HG03469 (cell line): Measurements from ENCODE around the gene IQCE.
A peak's percentile ranks its signal among the peaks of the same experiment; 100 is the strongest.
"Not testable (repeated sequence)": the region's sequence is repeated elsewhere in the genome, so short reads cannot be mapped to it uniquely, and the experiment has no call there.

Source experiments
- ATAC-seq: cut with Tn5 transposase; IDR thresholded peaks from one replicate; pipeline ENCODE4 v1.9.1; 2021; ENCODE audit warnings: mild to moderate bottlenecking, moderate library complexity, moderate number of reproducible peaks; ENCODE audit not compliant: unreplicated experiment

Gene IQCE

DNA sequence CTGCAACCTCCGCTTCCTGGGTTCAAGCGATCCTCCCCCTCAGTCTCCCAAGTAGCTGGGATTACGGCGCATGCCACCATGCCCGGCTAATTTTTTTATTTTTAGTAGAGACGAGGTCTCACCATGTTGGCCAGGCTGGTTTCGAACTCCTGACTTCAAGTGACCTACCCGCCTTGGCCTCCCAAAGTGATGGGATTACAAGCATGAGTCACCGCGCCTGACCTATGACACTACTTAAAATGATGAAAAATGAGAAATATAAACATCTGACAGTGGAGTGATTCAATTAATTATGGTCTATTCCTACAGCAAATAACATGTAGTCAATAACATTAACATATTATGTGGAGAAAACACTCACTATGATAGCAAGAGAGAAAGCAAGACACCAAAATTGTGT lies 5.7 kb upstream of the IQCE start:
- no peak for ATAC-seq

- ATAC-seq: no peak
Observed at GRCh38 chr7:2553831-2554581, 4.8 kb upstream of the IQCE start.

DNA sequence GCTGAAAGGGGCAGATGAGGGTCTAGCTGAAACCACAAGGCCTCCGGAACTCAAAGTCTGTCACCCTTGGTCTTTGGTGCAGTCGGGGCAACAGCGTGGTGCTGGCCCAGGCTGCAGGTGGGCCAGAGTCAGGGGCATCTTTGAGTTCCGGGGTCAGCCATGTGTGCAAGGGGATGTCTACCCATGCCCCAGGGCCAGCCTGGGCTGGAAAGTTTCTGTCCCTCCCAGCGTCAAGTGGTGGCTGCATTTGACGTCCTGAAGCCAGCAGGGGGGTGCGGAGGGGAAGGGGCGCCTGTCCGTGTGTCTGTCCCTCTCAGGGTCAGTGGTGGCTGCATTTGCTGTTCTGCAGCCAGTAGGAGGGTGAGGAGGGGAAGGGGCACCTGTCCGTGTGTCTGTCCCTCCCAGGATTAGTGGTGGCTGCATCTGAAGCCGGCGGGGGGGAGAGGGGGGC lies 4.1 kb upstream of the IQCE start:
- no peak for ATAC-seq

- peak; percentile 53 for ATAC-seq
Observed at GRCh38 chr7:2555121-2556052, 3.4 kb upstream of the IQCE start, which contains the start of gene BRAT1. Gene BRAT1, minus strand, starts transcription at chr7:2555524. Its CDS starts 1,093 bp downstream, at chr7:2554431.

DNA sequence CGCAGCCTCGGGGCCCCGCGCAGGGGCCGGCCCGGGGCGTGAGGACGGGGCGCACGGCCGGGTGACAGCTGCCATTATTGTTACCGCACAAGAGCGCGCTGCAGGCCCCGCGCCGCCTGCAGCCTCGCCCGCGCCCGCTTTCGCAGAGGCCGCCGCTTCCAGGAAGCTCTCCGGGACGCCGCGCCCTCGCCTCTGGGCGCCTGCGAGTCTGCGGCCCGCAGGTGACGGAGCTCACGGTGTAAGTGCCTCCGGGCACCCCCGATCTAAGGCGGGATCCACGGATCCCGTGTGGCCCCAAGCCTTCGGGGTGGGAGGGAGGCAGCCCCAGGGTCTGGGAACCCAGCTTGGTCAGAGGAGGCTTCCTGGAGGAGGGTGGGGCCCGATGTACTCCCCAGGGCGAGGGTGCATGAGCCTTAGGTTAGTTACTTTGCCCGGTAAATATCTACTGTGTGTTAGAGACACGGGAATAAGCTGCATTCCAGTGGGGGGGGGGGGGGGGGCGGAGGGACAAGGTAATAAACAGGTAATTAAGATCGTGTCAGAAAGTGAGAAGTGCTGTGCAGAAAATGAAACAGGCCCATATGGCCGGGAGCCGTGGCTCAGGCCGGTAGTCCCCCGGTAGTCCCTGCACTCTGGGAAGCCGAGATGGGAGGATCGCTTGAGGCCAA lies 638 bp downstream of the IQCE start:
- no peak for ATAC-seq

GRCh38 chr7:2563955-2564354 lies 5.2 kb downstream of the IQCE start:
- ATAC-seq: not testable (repeated sequence)

DNA sequence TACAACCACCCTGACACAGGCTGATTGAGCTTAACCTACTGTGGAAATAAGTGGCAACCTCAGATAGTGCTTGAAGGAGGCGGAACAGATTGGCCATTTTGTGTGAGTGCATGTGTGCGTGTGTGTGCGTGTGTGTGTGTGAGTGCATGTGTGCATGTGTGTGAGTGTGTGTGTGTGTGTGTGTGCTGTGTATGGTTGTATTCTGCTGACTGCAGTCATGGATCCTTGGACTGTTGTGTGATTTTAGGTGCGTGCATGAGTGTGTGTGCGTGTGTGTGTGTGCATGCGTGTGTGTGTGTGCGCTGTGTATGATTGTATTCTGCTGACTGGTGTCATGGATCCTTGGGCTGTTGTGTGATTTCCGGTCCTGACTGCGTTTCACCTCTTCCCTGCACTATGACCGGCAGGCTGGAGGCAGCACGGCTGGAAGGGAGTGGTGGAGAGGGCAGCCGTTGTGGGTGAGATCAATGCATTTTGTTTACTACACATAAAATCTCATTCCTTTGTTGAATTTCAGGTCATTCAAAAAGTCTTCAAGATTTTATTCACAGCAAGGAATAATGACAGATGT lies 6.3 kb downstream of the IQCE start:
- no peak for ATAC-seq

GRCh38 chr7:2566348-2566889 lies 7.6 kb downstream of the IQCE start:
- ATAC-seq: peak; percentile 21

DNA sequence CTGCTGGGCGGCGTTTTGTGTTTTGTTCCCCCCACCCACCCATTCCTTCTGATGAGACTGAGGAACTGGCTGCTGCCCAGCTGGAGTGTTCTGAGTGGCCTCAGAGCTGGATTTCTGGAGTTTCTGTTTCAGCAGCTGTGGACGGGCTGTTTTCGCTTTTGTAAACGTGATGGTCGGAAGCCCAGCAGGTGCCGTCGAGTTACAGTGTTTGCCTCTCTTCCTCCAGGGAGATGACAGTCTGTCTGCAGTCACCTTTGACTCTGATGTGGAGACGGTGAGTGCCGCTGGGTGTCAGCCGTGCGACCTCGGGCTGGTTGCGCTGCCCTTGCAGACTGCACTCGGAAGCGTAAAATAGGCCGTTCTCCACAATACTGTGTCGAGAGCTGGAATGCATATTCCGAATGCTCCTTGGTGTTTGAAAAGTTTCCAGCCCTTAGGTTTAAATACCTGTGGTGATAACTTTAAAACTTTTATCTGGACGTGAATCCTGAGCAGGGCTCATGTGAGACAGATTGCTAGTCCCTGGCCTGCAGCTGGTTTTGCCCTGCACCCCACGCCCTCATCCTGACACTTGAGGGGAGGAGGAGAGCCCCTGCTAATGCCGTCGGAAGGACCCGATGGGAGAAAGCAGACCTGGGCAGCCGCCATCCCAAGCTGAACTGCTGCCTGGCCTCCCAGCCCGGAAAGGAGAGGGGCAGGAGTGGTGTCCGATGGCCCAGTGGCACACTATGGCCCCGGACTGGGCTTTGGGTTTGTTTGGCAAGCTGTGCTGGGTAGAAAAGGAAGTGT lies 8.3 kb downstream of the IQCE start:
- peak; percentile 72 for ATAC-seq

DNA sequence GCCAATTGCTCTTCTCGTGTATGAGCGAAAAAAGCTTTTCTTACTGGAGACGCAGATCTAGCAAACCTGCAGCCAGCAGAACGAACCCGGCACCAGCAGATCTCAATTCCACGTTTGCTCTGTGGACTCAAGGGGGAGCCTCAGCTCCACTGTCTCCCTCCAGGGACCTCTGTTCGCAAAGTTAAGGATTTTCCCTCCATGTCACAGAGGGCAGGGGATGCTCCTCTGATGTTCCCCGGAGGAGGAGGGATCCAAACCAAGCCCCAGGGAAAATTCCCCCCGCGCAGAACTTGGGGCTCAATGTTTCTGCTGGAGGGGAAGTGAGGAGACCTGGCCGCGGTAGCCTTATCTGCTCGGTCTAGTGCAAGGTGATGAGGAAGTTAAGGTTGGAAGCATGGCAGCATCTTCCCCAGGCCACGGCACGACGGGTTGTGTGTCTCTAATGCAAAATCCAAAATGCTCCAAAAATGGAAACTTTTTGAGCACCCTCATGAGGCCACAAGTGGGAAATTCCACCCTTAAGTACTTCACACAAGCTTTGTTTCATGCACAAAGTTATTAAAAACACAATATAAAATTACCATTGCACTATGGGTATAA lies 9.0 kb downstream of the IQCE start:
- no peak for ATAC-seq

GRCh38 chr7:2568521-2569223 lies 9.9 kb downstream of the IQCE start:
- ATAC-seq: no peak

- no peak for ATAC-seq
Observed at GRCh38 chr7:2569421-2569820, 10.6 kb downstream of the IQCE start.

DNA sequence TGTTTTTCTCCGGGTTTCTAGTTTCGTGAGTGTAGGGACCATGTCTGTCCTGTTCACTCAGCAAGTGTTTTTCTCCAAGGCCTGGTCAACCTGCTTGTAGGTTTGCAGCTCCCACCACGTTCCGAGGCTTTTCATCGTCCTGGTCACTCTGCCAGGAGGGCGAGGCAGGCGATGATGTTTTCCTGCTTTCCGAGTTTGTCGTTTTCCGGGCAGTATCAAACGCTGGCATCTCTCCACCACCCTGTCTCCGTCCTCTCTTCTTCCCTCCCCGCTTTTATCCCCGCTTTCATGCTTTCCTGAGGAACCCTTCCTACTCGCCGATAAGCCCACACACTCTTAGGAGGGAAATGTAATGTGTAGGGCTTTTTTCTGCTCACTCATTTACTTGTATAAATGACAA lies 11.2 kb downstream of the IQCE start:
- no peak for ATAC-seq

DNA sequence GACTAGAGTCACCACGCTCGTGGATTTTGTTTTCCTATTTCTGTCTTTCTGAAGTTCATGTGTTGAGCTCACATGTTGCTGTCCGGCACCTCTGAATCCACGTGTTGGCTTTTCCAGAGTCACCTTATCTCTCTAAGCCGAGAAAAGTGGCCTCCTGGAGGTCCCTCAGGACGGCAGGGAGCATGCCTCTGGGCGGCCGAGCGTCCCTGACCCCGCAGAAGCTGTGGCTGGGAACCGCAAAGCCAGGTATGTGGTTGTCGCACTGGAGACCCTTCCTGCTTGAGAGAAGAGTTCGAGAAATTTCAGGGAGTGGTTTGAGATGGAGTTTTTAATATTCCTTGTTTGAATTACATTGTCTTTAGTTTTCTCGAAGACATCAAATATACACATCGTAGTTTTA lies 12.6 kb downstream of the IQCE start:
- ATAC-seq: no peak

DNA sequence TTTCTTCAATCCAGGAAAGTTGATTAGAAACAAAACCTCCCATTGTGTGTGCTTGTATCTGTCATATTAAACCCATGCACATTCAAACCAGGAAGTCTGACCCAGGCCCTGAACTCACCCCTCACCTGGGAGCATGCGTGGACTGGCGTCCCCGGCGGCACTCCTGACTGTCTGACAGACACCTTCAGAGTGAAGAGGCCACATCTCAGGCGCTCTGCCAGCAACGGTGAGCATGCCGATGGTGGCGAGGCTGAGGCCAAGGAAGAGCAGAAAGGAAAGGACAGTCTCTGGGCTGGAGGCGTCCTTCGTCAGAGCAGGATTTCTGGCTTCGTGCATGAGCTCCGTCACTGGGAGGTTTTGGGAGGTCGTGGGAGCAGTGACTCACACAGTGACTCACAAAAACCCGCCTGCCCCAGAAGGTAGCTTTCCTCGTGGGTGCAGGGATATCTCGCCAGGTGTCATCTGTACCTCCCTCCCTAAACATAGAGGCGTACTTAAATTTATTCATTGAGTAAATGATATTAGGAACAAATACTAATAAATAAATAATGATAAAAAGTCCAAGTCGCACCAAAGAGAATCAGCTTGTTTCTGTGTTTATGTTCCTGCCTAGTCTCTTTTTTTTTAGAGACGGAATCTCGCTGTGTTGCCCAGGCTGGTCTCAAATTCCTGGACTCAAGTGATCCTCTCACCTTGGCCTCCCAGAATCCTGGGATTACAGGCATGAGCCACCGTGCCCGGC lies 13.5 kb downstream of the IQCE start:
- no peak for ATAC-seq

DNA sequence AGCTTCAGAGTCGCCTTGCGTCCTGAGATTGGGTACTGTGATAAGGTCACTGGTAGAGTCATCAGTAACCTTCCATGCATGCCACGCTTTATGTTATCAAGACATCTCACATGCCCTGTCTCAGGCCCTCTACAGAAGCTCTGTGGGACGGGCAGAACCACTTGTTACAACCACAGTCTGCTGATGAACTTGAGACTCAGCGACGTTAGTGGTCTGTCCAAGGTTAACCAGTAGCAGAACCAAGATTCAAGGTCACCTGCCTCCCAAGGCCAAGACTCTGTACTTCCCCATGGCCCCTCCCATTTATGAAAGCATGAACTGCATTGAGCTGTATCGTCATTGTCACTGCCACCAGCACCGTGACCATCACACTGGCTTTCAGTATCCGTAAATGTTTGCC lies 15.0 kb downstream of the IQCE start:
- no peak for ATAC-seq

GRCh38 chr7:2575046-2575732 lies 16.4 kb downstream of the IQCE start:
- ATAC-seq: no peak
